Measurements from ENCODE around the gene DLX5. TPM values are rescaled to one million over a fixed set of nuclear protein-coding genes. Genes with fewer than 3 reads are reported as not detected.

DLX5 gene
- total RNA-seq, 1 donor from 2014 or later = 33.4 TPM

GRCh38 chr7:97007583-97007861 is 17.1 kb downstream of the DLX5 start:
- Mint-ChIP-seq H3K4me1 (peaks cover 32% of the 10 kb centered on the region), H3K27ac (no peak overlapping the region), H3K36me3 (peaks cover 30% of the 10 kb centered on the region), H3K4me3 (peak overlapping the region; percentile 83), H3K9me3 (no peaks in the 10 kb centered on the region), H3K27me3 (ENCODE audit: low read depth) (peaks cover 90% of the 10 kb centered on the region)
- DNase-seq (ENCODE audit: low spot score in 2 of 2, unreplicated experiment in 2 of 2) = no peak
- TF ChIP-seq CTCF (IDR thresholded peaks at IDR 0.05; ENCODE audit: unreplicated experiment) = no peak

GRCh38 chr7:97006816-97007582 is 17.6 kb downstream of the DLX5 start:
- H3K36me3 Mint-ChIP-seq = peaks cover 33% of the 10 kb centered on the region
- peaks cover 90% of the 10 kb centered on the region for H3K27me3 Mint-ChIP-seq (ENCODE audit: low read depth)
- peak overlapping the region; percentile 96 for H3K27ac Mint-ChIP-seq
- H3K4me3 Mint-ChIP-seq = peak overlapping the region; percentile 83
- DNase-seq (ENCODE audit: low spot score in 2 of 2, unreplicated experiment in 2 of 2) = no peak
- H3K4me1 Mint-ChIP-seq = peaks cover 32% of the 10 kb centered on the region
- TF ChIP-seq CTCF (IDR thresholded peaks at IDR 0.05; ENCODE audit: unreplicated experiment) = no peak
- H3K9me3 Mint-ChIP-seq = no peaks in the 10 kb centered on the region

- Mint-ChIP-seq H3K4me1 (peaks cover 32% of the 10 kb centered on the region), H3K9me3 (no peaks in the 10 kb centered on the region), H3K27me3 (ENCODE audit: low read depth) (peaks cover 90% of the 10 kb centered on the region), H3K27ac (peak overlapping the region; percentile 96), H3K36me3 (peaks cover 25% of the 10 kb centered on the region), H3K4me3 (peak overlapping the region; percentile 83)
- no peak for TF ChIP-seq CTCF (IDR thresholded peaks at IDR 0.05; ENCODE audit: unreplicated experiment)
- peak in 1 of 2 experiments; percentile 74 for DNase-seq (ENCODE audit: low spot score in 2 of 2, unreplicated experiment in 2 of 2)
These were observed 18.4 kb downstream of the DLX5 start for GRCh38 chr7:97006055-97006815.

DNA sequence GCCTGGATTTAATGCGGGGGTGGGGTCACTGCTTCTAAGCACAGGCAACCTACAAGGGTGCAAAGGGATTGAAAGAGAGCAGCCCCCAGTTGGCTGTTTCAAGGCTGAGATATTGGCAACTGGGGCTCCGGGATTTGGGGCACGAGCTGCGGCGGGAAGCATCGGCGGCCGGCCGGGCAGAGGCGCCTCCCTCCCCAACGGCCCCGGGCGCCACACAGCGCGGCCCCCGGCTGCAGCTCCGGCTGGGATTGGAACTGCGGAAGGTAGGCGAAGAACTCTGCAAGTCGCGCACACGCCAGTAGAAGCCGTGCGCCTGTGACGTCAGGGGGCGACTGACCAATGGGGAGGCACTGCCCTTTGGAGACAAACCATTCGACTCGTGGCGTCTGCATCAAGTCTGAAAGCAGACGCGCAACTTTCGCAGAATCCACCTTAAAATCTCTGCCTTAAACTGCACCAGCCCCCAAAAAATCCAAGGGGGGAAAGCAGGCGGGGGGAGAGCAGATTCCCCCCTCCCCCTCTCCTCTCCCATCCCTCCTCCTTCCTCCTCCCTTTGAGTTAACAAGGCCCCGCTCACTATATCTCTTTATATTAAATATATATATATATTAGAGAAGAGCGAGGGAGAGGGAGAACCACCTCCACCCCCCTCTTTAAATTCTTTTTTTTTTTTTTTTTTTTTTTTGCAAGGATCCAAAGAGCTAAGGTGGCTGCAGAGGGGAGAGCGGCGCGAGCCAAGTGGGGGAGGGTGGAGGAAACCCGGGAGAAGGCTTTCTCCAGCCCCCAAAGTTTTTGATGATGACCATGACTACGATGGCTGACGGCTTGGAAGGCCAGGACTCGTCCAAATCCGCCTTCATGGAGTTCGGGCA is 19.2 kb downstream of the DLX5 start, which contains the start of gene DLX6:
Gene DLX6 (plus strand): TSS at position 371 of the 872 bp plus-strand sequence. CDS start 425 bp downstream, at position 796.
- peak; percentile 77 to 85 for DNase-seq (ENCODE audit: low spot score in 2 of 2, unreplicated experiment in 2 of 2)
- TF ChIP-seq CTCF (IDR thresholded peaks at IDR 0.05; ENCODE audit: unreplicated experiment) = no peak
- H3K27ac Mint-ChIP-seq = peak within 1 kb of the TSS; percentile 92
- H3K27me3 Mint-ChIP-seq (ENCODE audit: low read depth) = peaks cover 92% of the 10 kb centered on the region
- no peaks in the 10 kb centered on the region for H3K9me3 Mint-ChIP-seq
- H3K4me3 Mint-ChIP-seq = peak within 1 kb of the TSS; percentile 82
- peaks cover 32% of the 10 kb centered on the region for H3K4me1 Mint-ChIP-seq
- H3K36me3 Mint-ChIP-seq = peaks cover 21% of the 10 kb centered on the region

Measured in mesothelial cell of epicardium (in vitro differentiated cells).